NCI-H446 (cell line): ENCODE data around the gene PSMA8.
"Not testable (repeated sequence)": the region's sequence is repeated elsewhere in the genome, so short reads cannot be mapped to it uniquely, and the experiment has no call there.

Experiments used
- DNase-seq, 2 experiments: peaks; one replicate each; lab custom pipeline; 2025; lab: John Stamatoyannopoulos, UW

Gene PSMA8

GRCh38 chr18:26175481-26175880 lies 41.8 kb downstream of the PSMA8 start:
- DNase-seq: no peak

GRCh38 chr18:26176134-26176533 lies 42.5 kb downstream of the PSMA8 start:
- DNase-seq: no peak

GRCh38 chr18:26181343-26181826 lies 47.7 kb downstream of the PSMA8 start:
- no peak for DNase-seq

- no peak for DNase-seq
Measured at GRCh38 chr18:26183395-26184112, 49.9 kb downstream of the PSMA8 start.

GRCh38 chr18:26185267-26185666 lies 51.6 kb downstream of the PSMA8 start:
- DNase-seq: no peak

- DNase-seq: no peak
Measured at GRCh38 chr18:26190506-26190905, 56.8 kb downstream of the PSMA8 start.

GRCh38 chr18:26192233-26192632 lies 58.6 kb downstream of the PSMA8 start:
- no peak for DNase-seq

- no peak for DNase-seq
Measured at GRCh38 chr18:26196605-26197004, 62.9 kb downstream of the PSMA8 start.

- DNase-seq: not testable (repeated sequence)
Measured at GRCh38 chr18:26202001-26202400, 68.3 kb downstream of the PSMA8 start.

GRCh38 chr18:26205318-26205717 lies 71.6 kb downstream of the PSMA8 start:
- no peak for DNase-seq

- DNase-seq: no peak
Measured at GRCh38 chr18:26206488-26206887, 72.8 kb downstream of the PSMA8 start.

- no peak for DNase-seq
Measured at GRCh38 chr18:26207937-26208336, 74.3 kb downstream of the PSMA8 start.

GRCh38 chr18:26208977-26209376 lies 75.3 kb downstream of the PSMA8 start:
- DNase-seq: no peak

- no peak for DNase-seq
Measured at GRCh38 chr18:26210147-26210546, 76.5 kb downstream of the PSMA8 start.

GRCh38 chr18:26215247-26215970 lies 81.7 kb downstream of the PSMA8 start:
- DNase-seq: no peak

GRCh38 chr18:26225022-26225693 lies 91.5 kb downstream of the PSMA8 start:
- no peak for DNase-seq

- DNase-seq: no peak
Measured at GRCh38 chr18:26225915-26226228, 92.2 kb downstream of the PSMA8 start.

- peak; percentile 88 to 97 for DNase-seq
Measured at GRCh38 chr18:26226229-26227050, 92.8 kb downstream of the PSMA8 start, which contains the start of gene TAF4B. Gene TAF4B (plus strand): TSS chr18:26226445. CDS start chr18:26226934, 489 bp downstream.

- DNase-seq: no peak
Measured at GRCh38 chr18:26227051-26227670, 93.5 kb downstream of the PSMA8 start.

GRCh38 chr18:26228562-26229260 lies 95.0 kb downstream of the PSMA8 start:
- no peak for DNase-seq

- DNase-seq: no peak
Measured at GRCh38 chr18:26230497-26230896, 96.8 kb downstream of the PSMA8 start.
